ENCODE measurements around the gene ZMAT5.

ZMAT5 gene

GRCh38 chr22:29726512-29727130 lies 40.2 kb downstream of the ZMAT5 start:
- no peak for DNase-seq

- DNase-seq = no peak
These were observed 40.7 kb downstream of the ZMAT5 start for GRCh38 chr22:29726106-29726505.

- no peak for DNase-seq
These were observed 42.0 kb downstream of the ZMAT5 start for GRCh38 chr22:29724843-29725242.

- DNase-seq = no peak
These were observed 43.0 kb downstream of the ZMAT5 start for GRCh38 chr22:29723766-29724165.

GRCh38 chr22:29722587-29722986 lies 44.2 kb downstream of the ZMAT5 start:
- no peak for DNase-seq

GRCh38 chr22:29722151-29722550 lies 44.7 kb downstream of the ZMAT5 start:
- no peak for DNase-seq

GRCh38 chr22:29720811-29721323 lies 45.9 kb downstream of the ZMAT5 start:
- DNase-seq = no peak

- DNase-seq = no peak
These were observed 46.7 kb downstream of the ZMAT5 start, which contains the start of gene CABP7 for GRCh38 chr22:29719899-29720645. Gene CABP7, plus strand, starts transcription at chr22:29720003. Its CDS starts 422 bp downstream, at chr22:29720425.

- DNase-seq = no peak
These were observed 47.6 kb downstream of the ZMAT5 start for GRCh38 chr22:29718949-29719898.

GRCh38 chr22:29717789-29718188 lies 49.0 kb downstream of the ZMAT5 start:
- DNase-seq = no peak

- DNase-seq = peak; percentile 57
These were observed 49.8 kb downstream of the ZMAT5 start for GRCh38 chr22:29716814-29717545.

GRCh38 chr22:29715705-29716104 lies 51.1 kb downstream of the ZMAT5 start:
- DNase-seq = no peak

GRCh38 chr22:29715240-29715639 lies 51.6 kb downstream of the ZMAT5 start:
- no peak for DNase-seq

GRCh38 chr22:29713156-29713727 lies 53.6 kb downstream of the ZMAT5 start:
- no peak for DNase-seq

- no peak for DNase-seq
These were observed 54.7 kb downstream of the ZMAT5 start for GRCh38 chr22:29712119-29712518.

- DNase-seq = no peak
These were observed 55.7 kb downstream of the ZMAT5 start for GRCh38 chr22:29710922-29711593.

- no peak for DNase-seq
These were observed 56.6 kb downstream of the ZMAT5 start for GRCh38 chr22:29710193-29710592.

- no peak for DNase-seq
These were observed 59.3 kb downstream of the ZMAT5 start for GRCh38 chr22:29707471-29707870.

- no peak for DNase-seq
These were observed 59.8 kb downstream of the ZMAT5 start for GRCh38 chr22:29707010-29707409.

- no peak for DNase-seq
These were observed 60.3 kb downstream of the ZMAT5 start for GRCh38 chr22:29706486-29706885.

- DNase-seq = no peak
These were observed 61.2 kb downstream of the ZMAT5 start for GRCh38 chr22:29705651-29706050.
